Kidney (tissue), 14 donors: ENCODE results near the gene KMT5C. TPM values are rescaled to one million over a fixed set of nuclear protein-coding genes. Genes with fewer than 3 reads are reported as not detected.
A peak's percentile ranks its signal among the peaks of the same experiment; 100 is the strongest.

ENCODE experiments used
- DNase-seq, 5 donors: peaks; one replicate each; pipeline ENCODE4 v3.0.0-alpha.2; 2013 to 2020
- FAIRE-seq: peaks from 2 replicates; lab custom pipeline; 2012; peaks lifted over from hg19 to GRCh38; lab: Jason Lieb, UNC
- H3K27ac ChIP-seq, 2 donors: one replicate each; pipeline ENCODE4 v1.7.0; 2013; ENCODE audit warnings: low read depth in 2 of 2, low read length in 2 of 2, inconsistent platforms in 1 of 2
- H3K27me3 ChIP-seq: one replicate; pipeline ENCODE4 v1.7.1; 2013; ENCODE audit warnings: low read length, inconsistent platforms; ENCODE audit not compliant: control insufficient read depth, insufficient read depth
- H3K36me3 ChIP-seq, 3 donors: one replicate each; pipeline versions ENCODE4 v1.7.0 to v1.7.1; 2013; ENCODE audit warnings: low read length in 3 of 3, control low read depth in 1 of 3, inconsistent platforms in 1 of 3; ENCODE audit not compliant: insufficient read depth in 3 of 3, control insufficient read depth in 2 of 3
- H3K4me1 ChIP-seq, 3 donors: one replicate each; pipeline versions ENCODE4 v1.7.0 to v1.7.1; 2013; ENCODE audit warnings: low read length in 3 of 3, inconsistent platforms in 1 of 3, low read depth in 1 of 3; ENCODE audit not compliant: control insufficient read depth in 2 of 3, insufficient read depth in 2 of 3
- H3K4me3 ChIP-seq, 3 donors: one replicate each; pipeline versions ENCODE4 v1.7.0 to v1.8.1; 2013; ENCODE audit warnings: low read length in 3 of 3, control low read depth in 1 of 3, inconsistent platforms in 1 of 3
- H3K9ac ChIP-seq, 3 donors: one replicate each; pipeline versions ENCODE4 v1.7.0 to v1.7.1; 2013; ENCODE audit warnings: low read length in 3 of 3, control low read depth in 1 of 3, inconsistent platforms in 1 of 3
- H3K9me3 ChIP-seq, 3 donors: one replicate each; pipeline versions ENCODE4 v1.7.0 to v1.7.1; 2013; ENCODE audit warnings: low read length in 3 of 3, control low read depth in 1 of 3, inconsistent platforms in 1 of 3; ENCODE audit not compliant: control insufficient read depth in 2 of 3, insufficient read depth in 1 of 3
- CTCF ChIP-seq: IDR thresholded peaks from 3 replicates; pipeline ENCODE4 v1.5.1; 2012; ENCODE audit warnings: mild to moderate bottlenecking, moderate library complexity, borderline replicate concordance; ENCODE audit not compliant: insufficient read depth; ENCODE audit errors: extremely low read depth
- intact Hi-C: fragments of 100-400 bp; cut with DNase I; formaldehyde crosslinking; loops from one replicate; pipeline ENCODE4 v1.11.1; 2022
- polyA plus RNA-seq: library from polyadenylated mRNA; stranded (reverse); fragments of 350-450 nt; fragmentation: Illumina TruSeq; extraction: RNeasy Lipid Tissue Mini Kit (QIAGEN cat#74804); gene quantifications from one replicate; pipeline ENCODE4 v1.2.3, GENCODE V29; 2014; ENCODE audit warnings: low read depth, low replicate concordance; ENCODE audit not compliant: insufficient read depth
- total RNA-seq: library from RNA; stranded (reverse); fragmentation: NEBNext Ultra II Directional; extraction: Animal tissue kit (Norgen Biotek cat#: 25700); gene quantifications from one replicate; pipeline ENCODE4 v1.2.1, GENCODE V29; 2021
- donor health status: control.
- donor health status: control.
- donor health status: control.
- donor health status: control.
- donor health status: control.
- donor health status: DM: yes; HTN: yes; CAD: no.
- donor health status: Normal renal cell carcinoma (clear cell type).

Gene KMT5C
- total and polyA plus RNA-seq, 2 donors from 2014 or later: 4.1 to 13.0 TPM

DNA sequence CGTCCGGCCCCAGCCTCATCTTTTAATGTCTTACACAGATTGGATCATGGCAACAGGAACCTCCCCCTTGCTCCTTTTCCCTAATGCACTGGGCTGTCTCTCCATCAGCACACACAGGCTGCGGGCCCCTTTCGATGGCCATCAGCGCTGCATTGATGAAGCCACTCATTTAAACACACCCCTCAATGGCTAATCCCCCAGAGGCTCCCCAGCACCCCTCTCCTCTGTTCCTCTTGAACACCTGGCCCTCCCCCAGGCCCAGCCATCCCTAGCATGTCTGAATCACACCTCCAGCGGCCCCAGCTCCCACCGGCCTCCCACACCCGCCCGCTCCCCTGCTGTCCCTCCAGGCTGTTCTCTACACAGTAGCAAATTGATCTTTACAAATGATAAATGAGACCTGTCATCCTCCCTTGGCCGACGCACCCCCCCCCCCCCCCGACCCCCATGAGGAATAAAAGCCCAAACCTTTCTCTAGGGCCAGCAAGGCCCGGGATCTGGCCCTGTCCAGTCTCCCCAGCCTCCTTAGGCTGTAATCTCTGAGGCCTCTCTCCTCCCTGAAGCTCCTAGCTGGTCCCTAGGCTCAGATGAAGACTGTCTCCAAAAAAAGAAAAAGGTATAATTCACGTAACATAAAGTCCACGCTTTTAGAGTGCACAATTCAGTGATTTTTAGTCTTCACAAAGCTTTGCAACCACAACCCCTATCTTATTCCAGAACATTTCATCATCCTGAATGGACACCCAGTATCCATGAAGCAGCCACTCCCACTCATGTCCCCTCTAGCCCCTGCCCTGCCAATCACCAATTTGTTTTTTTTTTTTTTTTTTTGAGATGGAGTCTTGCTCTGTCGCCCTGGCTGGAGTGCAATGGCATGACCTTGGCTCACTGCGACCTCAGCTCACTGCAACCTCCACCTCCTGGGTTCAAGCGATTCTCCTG, 53.4 kb downstream of the KMT5C start:
- Histone ChIP-seq H3K27me3 (no peaks in the 10 kb centered on the region), H3K27ac (no peak overlapping the region), H3K9ac (no peak overlapping the region), H3K36me3 (peaks cover 2 to 15% (median 7%) of the 10 kb centered on the region in 3 donors), H3K4me3 (no peak overlapping the region), H3K9me3 (no peaks in the 10 kb centered on the region), H3K4me1 (peaks cover 0 to 17% (median 5%) of the 10 kb centered on the region in 3 donors)
- DNase-seq: peak in 1 of 5 donors; percentile 51
- intact Hi-C loops: no loop called here
- no peak for FAIRE-seq
- TF ChIP-seq CTCF: no peak

Other genes with a start within 250 kb of the KMT5C start
- 146 TPM for gene PPP1R12C, start 222.2 kb upstream of the KMT5C start, total RNA-seq
- gene PPP1R12C, start 222.2 kb upstream of the KMT5C start, polyA plus RNA-seq: 89.0 TPM
- not detected for gene TNNT1, start 190.7 kb upstream of the KMT5C start, total RNA-seq
- gene TNNT1, start 190.7 kb upstream of the KMT5C start, polyA plus RNA-seq: not detected
- gene TNNI3, start 182.1 kb upstream of the KMT5C start, total RNA-seq: 0.41 TPM
- 1.7 TPM for gene TNNI3, start 182.1 kb upstream of the KMT5C start, polyA plus RNA-seq
- gene DNAAF3, start 173.3 kb upstream of the KMT5C start, total RNA-seq: 11.4 TPM
- 5.1 TPM for gene DNAAF3, start 173.3 kb upstream of the KMT5C start, polyA plus RNA-seq
- gene SYT5, start 159.6 kb upstream of the KMT5C start, total RNA-seq: not detected
- gene SYT5, start 159.6 kb upstream of the KMT5C start, polyA plus RNA-seq: not detected
- gene PTPRH, start 130.4 kb upstream of the KMT5C start, total RNA-seq: 2.8 TPM
- not detected for gene PTPRH, start 130.4 kb upstream of the KMT5C start, polyA plus RNA-seq
- 3.3 TPM for gene TMEM86B, start 111.1 kb upstream of the KMT5C start, total RNA-seq
- gene TMEM86B, start 111.1 kb upstream of the KMT5C start, polyA plus RNA-seq: 4.6 TPM
- gene PPP6R1, start 80.9 kb upstream of the KMT5C start, total RNA-seq: 61.6 TPM
- 30.6 TPM for gene PPP6R1, start 80.9 kb upstream of the KMT5C start, polyA plus RNA-seq
- gene HSPBP1, start 59.8 kb upstream of the KMT5C start, total RNA-seq: 37.6 TPM
- 55.9 TPM for gene HSPBP1, start 59.8 kb upstream of the KMT5C start, polyA plus RNA-seq
- 6.5 TPM for gene BRSK1, start 55.9 kb upstream of the KMT5C start, total RNA-seq
- gene BRSK1, start 55.9 kb upstream of the KMT5C start, polyA plus RNA-seq: 1.4 TPM
- 3.6 TPM for gene TMEM150B, start 14.5 kb upstream of the KMT5C start, total RNA-seq
- gene TMEM150B, start 14.5 kb upstream of the KMT5C start, polyA plus RNA-seq: 5.4 TPM
- gene COX6B2, start 14.8 kb downstream of the KMT5C start, total RNA-seq: 3.8 TPM
- 0.62 TPM for gene COX6B2, start 14.8 kb downstream of the KMT5C start, polyA plus RNA-seq
- gene GARIN5B, start 23.4 kb downstream of the KMT5C start, total RNA-seq: not detected
- not detected for gene GARIN5B, start 23.4 kb downstream of the KMT5C start, polyA plus RNA-seq
- 0.47 TPM for gene IL11, start 30.6 kb downstream of the KMT5C start, total RNA-seq
- gene IL11, start 30.6 kb downstream of the KMT5C start, polyA plus RNA-seq: 0.37 TPM
- not detected for gene TMEM190, start 37.0 kb downstream of the KMT5C start, total RNA-seq
- not detected for gene TMEM190, start 37.0 kb downstream of the KMT5C start, polyA plus RNA-seq
- gene TMEM238, start 44.4 kb downstream of the KMT5C start, total RNA-seq: 24.3 TPM
- 8.1 TPM for gene TMEM238, start 44.4 kb downstream of the KMT5C start, polyA plus RNA-seq
- 1,259 TPM for gene RPL28, start 46.1 kb downstream of the KMT5C start, total RNA-seq
- 1,453 TPM for gene RPL28, start 46.1 kb downstream of the KMT5C start, polyA plus RNA-seq
- 16.8 TPM for gene UBE2S, start 67.9 kb downstream of the KMT5C start, total RNA-seq
- gene UBE2S, start 67.9 kb downstream of the KMT5C start, polyA plus RNA-seq: 20.8 TPM
- not detected for gene SHISA7, start 103.4 kb downstream of the KMT5C start, total RNA-seq
- gene SHISA7, start 103.4 kb downstream of the KMT5C start, polyA plus RNA-seq: not detected
- 45.9 TPM for gene ISOC2, start 121.8 kb downstream of the KMT5C start, total RNA-seq
- gene ISOC2, start 121.8 kb downstream of the KMT5C start, polyA plus RNA-seq: 326 TPM
- gene C19orf85, start 124.9 kb downstream of the KMT5C start, total RNA-seq: not detected
- not detected for gene C19orf85, start 124.9 kb downstream of the KMT5C start, polyA plus RNA-seq
- 12.0 TPM for gene ZNF628, start 136.7 kb downstream of the KMT5C start, total RNA-seq
- gene ZNF628, start 136.7 kb downstream of the KMT5C start, polyA plus RNA-seq: 2.3 TPM
- gene NAT14, start 145.3 kb downstream of the KMT5C start, total RNA-seq: 42.6 TPM
- gene NAT14, start 145.3 kb downstream of the KMT5C start, polyA plus RNA-seq: 45.0 TPM
- 9.4 TPM for gene SSC5D, start 148.6 kb downstream of the KMT5C start, total RNA-seq
- gene SSC5D, start 148.6 kb downstream of the KMT5C start, polyA plus RNA-seq: 2.2 TPM
- not detected for gene SBK2, start 197.3 kb downstream of the KMT5C start, total RNA-seq
- not detected for gene SBK2, start 197.3 kb downstream of the KMT5C start, polyA plus RNA-seq
- gene SBK3, start 205.7 kb downstream of the KMT5C start, total RNA-seq: 0.66 TPM
- gene SBK3, start 205.7 kb downstream of the KMT5C start, polyA plus RNA-seq: not detected
- 16.6 TPM for gene ZNF579, start 241.0 kb downstream of the KMT5C start, total RNA-seq
- gene ZNF579, start 241.0 kb downstream of the KMT5C start, polyA plus RNA-seq: 10.9 TPM